PFSK-1 (cell line): ENCODE data around the gene FLRT1.

Source experiments
- FOXP2 ChIP-seq: optimal IDR thresholded peaks from 2 replicates; pipeline ENCODE3; 2011; ENCODE audit warnings: borderline replicate concordance, control low read depth, inconsistent platforms; ENCODE audit not compliant: insufficient read depth; ENCODE audit errors: extremely low read length, extremely low read depth
- POLR2AphosphoS5 ChIP-seq: IDR thresholded peaks from 2 replicates; pipeline ENCODE4 v1.6.1; 2012; ENCODE audit warnings: low read depth, mild to moderate bottlenecking, control low read depth, low read length, moderate library complexity
- REST ChIP-seq, 2 experiments: IDR thresholded peaks; 2 replicates each; pipeline versions ENCODE4 v1.6.1 to v1.8.0; 2011 to 2012; ENCODE audit warnings: low read depth in 2 of 2, low read length in 2 of 2, control low read depth in 1 of 2, inconsistent platforms in 1 of 2, mild to moderate bottlenecking in 1 of 2, moderate library complexity in 1 of 2; ENCODE audit not compliant: insufficient read depth in 1 of 2
- SIN3A ChIP-seq: IDR thresholded peaks from 2 replicates; pipeline ENCODE4 v1.6.1; 2012; ENCODE audit warnings: mild to moderate bottlenecking, low read length, moderate library complexity, borderline replicate concordance; ENCODE audit not compliant: insufficient read depth
- TAF1 ChIP-seq: IDR thresholded peaks from 2 replicates; pipeline ENCODE4 v1.6.1; 2012; ENCODE audit warnings: low read length, control low read depth, borderline replicate concordance; ENCODE audit not compliant: insufficient read depth

Gene FLRT1

DNA sequence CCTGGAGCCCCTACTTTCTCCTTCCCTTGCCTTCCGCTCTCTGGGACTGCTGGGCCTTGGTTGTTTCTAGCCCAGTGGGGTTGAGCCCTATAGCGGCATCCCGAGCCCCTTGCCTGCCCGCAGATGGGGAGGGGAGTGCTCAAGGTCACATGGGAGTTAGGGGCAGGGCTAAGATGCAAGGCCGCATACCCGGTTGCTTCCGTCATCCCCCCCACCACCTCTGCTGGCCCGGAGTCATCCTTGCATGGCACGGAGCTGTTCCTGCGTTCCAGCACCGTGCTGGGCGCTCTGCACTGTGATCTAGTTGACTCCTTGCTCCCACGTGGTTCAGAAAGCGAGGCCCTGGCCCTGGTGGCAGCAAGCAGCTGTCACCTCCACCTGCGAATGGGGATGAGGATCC is 18.0 kb downstream of the FLRT1 start:
- no peak for TF ChIP-seq POLR2AphosphoS5

DNA sequence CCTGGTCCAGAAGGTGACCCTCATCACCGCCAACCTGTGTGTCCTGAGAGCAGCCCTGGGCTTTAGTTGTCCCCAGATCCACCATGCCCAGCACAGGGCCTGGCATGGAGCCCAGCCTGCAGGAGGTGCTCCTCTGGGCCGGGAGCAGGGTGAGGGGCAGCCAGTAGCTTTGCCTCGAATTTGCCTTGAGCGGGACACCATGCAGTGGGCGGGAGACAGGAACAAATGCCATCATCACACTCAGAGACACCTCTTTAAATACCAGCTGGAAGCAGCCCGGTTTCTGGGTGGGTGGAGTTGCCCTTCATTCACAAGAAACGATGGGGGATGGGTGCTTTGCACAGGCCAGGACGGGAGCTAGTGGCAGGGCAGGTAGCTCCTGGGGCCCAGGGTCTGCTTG is 19.3 kb downstream of the FLRT1 start:
- TF ChIP-seq REST (IDR thresholded peaks at IDR 0.05; ENCODE audit: insufficient read depth in 1 of 2, low read depth in 2 of 2, low read length in 2 of 2): no peak
- TF ChIP-seq SIN3A: no peak
- no peak for TF ChIP-seq TAF1
- TF ChIP-seq FOXP2: no peak
- no peak for TF ChIP-seq POLR2AphosphoS5

- no peak for TF ChIP-seq TAF1
- TF ChIP-seq POLR2AphosphoS5: no peak
- TF ChIP-seq SIN3A: no peak
- TF ChIP-seq FOXP2: no peak
- no peak for TF ChIP-seq REST (IDR thresholded peaks at IDR 0.05; ENCODE audit: insufficient read depth in 1 of 2, low read depth in 2 of 2, low read length in 2 of 2)
Measured at GRCh38 chr11:64056213-64056785, 20.6 kb downstream of the FLRT1 start.

- TF ChIP-seq SIN3A (no peak), FOXP2 (no peak), POLR2AphosphoS5 (no peak), REST (IDR thresholded peaks at IDR 0.05; ENCODE audit: insufficient read depth in 1 of 2, low read depth in 2 of 2, low read length in 2 of 2) (no peak), TAF1 (no peak)
Measured at GRCh38 chr11:64056861-64057260, 21.1 kb downstream of the FLRT1 start.

DNA sequence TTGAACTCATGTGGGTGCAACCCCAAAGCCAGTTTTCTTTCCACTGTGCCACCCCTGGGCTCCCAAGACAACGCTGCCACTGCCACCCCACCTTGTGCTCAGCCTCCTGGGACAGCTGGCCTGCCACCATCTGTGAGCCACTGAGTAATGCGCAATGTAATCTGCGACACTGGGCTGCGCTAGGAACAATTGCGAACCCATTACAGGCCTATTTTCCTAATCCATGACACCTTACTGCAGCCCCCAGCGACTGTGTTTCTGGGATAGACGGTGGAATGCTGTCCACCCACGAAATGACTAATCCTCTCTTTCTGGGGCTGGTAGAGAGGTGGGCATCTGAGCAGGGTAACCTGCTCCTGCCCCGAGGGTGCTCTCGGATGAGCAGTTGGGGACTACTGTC is 22.2 kb downstream of the FLRT1 start:
- TF ChIP-seq REST (IDR thresholded peaks at IDR 0.05; ENCODE audit: insufficient read depth in 1 of 2, low read depth in 2 of 2, low read length in 2 of 2): no peak
- TF ChIP-seq TAF1: no peak
- no peak for TF ChIP-seq FOXP2
- no peak for TF ChIP-seq POLR2AphosphoS5
- TF ChIP-seq SIN3A: no peak

DNA sequence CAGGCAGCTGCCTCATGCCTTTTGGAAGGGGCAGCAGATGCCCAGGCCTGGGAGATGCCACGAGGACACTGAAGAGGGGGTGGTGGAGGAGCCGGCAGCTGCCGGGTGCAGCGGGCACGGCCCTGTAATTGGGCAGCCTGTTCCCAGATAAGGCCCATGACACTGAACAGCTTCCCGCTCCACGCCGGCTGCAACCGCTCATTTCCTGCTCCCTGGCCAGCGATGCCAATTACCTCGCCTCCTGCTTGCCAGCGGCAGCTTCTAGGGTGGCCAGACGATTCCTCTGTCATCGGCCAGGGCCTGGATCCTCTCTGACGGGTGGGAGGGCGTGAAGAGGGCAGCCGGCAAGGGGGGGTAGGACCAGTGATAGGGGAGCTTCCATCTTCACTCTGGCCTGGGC is 22.8 kb downstream of the FLRT1 start:
- no peak for TF ChIP-seq FOXP2
- no peak for TF ChIP-seq SIN3A
- no peak for TF ChIP-seq TAF1
- no peak for TF ChIP-seq POLR2AphosphoS5
- no peak for TF ChIP-seq REST (IDR thresholded peaks at IDR 0.05; ENCODE audit: insufficient read depth in 1 of 2, low read depth in 2 of 2, low read length in 2 of 2)
